GM13977 (cell line): ENCODE measurements around the gene NUDT2.

ENCODE experiments used
- DNase-seq: peaks from one replicate; pipeline ENCODE4 v3.0.0; 2012; ENCODE audit warnings: low spot score
- CTCF ChIP-seq: IDR thresholded peaks from 2 replicates; pipeline ENCODE4 v1.5.1; 2012; ENCODE audit warnings: mild to moderate bottlenecking, control low read depth; ENCODE audit not compliant: insufficient read depth; ENCODE audit errors: extremely low read depth, missing control alignments
- in situ Hi-C: fragments of 300-500 bp; cut with MboI; formaldehyde crosslinking; loops from one replicate; pipeline ENCODE4 v1.12.0; 2022; ENCODE audit warnings: low sequenced_read_pairs, low pct_unique_long_range_greater_than_20kb, mixed read lengths, inconsistent platforms; ENCODE audit not compliant: unreplicated experiment

NUDT2 gene

GRCh38 chr9:34385561-34386230, 56.3 kb downstream of the NUDT2 start:
- DNase-seq, result no peak
- in situ Hi-C loops, result no loop called here
- TF ChIP-seq CTCF, result no peak

GRCh38 chr9:34386656-34387055, 57.3 kb downstream of the NUDT2 start:
- no peak for DNase-seq
- no peak for TF ChIP-seq CTCF
- in situ Hi-C loops, result no loop called here

- in situ Hi-C loops, result no loop called here
These were observed 57.9 kb downstream of the NUDT2 start for GRCh38 chr9:34387239-34387638.

GRCh38 chr9:34392511-34392910, 63.1 kb downstream of the NUDT2 start:
- in situ Hi-C loops, result no loop called here
- DNase-seq, result no peak
- TF ChIP-seq CTCF, result no peak

More at GRCh38 chr9:34387239-34387638, 57.9 kb downstream of the NUDT2 start:
- TF ChIP-seq CTCF, result no peak
- no peak for DNase-seq
